SU-DHL-6 (cell line): Measurements from ENCODE around the gene EVL.

Experiments
- H2AFZ ChIP-seq: fragments of 200-600 bp; sonication (generic); 2 replicates; pipeline ENCODE4 v1.6.1; 2014; ENCODE audit warnings: low read depth, mild to moderate bottlenecking, moderate library complexity, mixed read lengths, antibody characterized with exemption, low read length; ENCODE audit not compliant: severe bottlenecking
- H3F3A ChIP-seq: fragments of 200-600 bp; shearing (Covaris generic); 2 replicates; pipeline ENCODE4 v1.6.0; 2016; ENCODE audit warnings: antibody characterized with exemption, mild to moderate bottlenecking; ENCODE audit not compliant: insufficient read depth
- H3K27ac ChIP-seq: fragments of 200-600 bp; sonication (generic); 2 replicates; pipeline ENCODE4 v1.5.1; 2016; ENCODE audit warnings: low read depth, mild to moderate bottlenecking, low read length, moderate library complexity, mixed read lengths
- H3K27me3 ChIP-seq: fragments of 200-600 bp; sonication (generic), shearing (Covaris generic); 2 replicates; pipeline ENCODE4 v1.6.0; 2014; ENCODE audit warnings: mild to moderate bottlenecking, low read length
- H3K36me3 ChIP-seq: fragments of 200-600 bp; sonication (generic); 2 replicates; pipeline ENCODE4 v1.6.1; 2014; ENCODE audit warnings: mild to moderate bottlenecking, low read length, mixed read lengths
- H3K4me2 ChIP-seq: fragments of 300-600, 200-600 bp; shearing (Covaris generic), sonication (generic); 2 replicates; pipeline ENCODE4 v1.6.0; 2014; ENCODE audit warnings: low read length, low read depth, mild to moderate bottlenecking; ENCODE audit not compliant: poor library complexity, severe bottlenecking
- H3K4me3 ChIP-seq: fragments of 200-600 bp; sonication (generic); 2 replicates; pipeline ENCODE4 v1.5.1; 2014; ENCODE audit warnings: antibody characterized with exemption, low read length, mild to moderate bottlenecking, mixed read lengths; ENCODE audit not compliant: insufficient read depth, poor library complexity, severe bottlenecking
- H3K79me2 ChIP-seq: fragments of 200-600 bp; sonication (generic); 2 replicates; pipeline ENCODE4 v1.6.1; 2014; ENCODE audit warnings: mild to moderate bottlenecking, low read length, moderate library complexity; ENCODE audit not compliant: insufficient read depth
- H3K9ac ChIP-seq: fragments of 200-600 bp; sonication (generic); 2 replicates; pipeline ENCODE4 v1.7.0; 2014; ENCODE audit warnings: mild to moderate bottlenecking, low read length
- H3K9me2 ChIP-seq: fragments of 200-600 bp; sonication (generic); replicated peaks from 2 replicates; pipeline ENCODE4 v1.6.1; 2014; ENCODE audit warnings: low read length; ENCODE audit not compliant: insufficient read depth
- H3K9me3 ChIP-seq: fragments of 200-600 bp; sonication (generic); 2 replicates; pipeline ENCODE4 v1.6.1; 2014; ENCODE audit warnings: low read length, mixed read lengths; ENCODE audit not compliant: insufficient read depth
- H4K20me1 ChIP-seq: fragments of 200-600 bp; sonication (generic); 2 replicates; pipeline ENCODE4 v1.6.1; 2014; ENCODE audit warnings: low read depth, mild to moderate bottlenecking, antibody characterized with exemption, low read length, moderate library complexity, mixed read lengths
- EZH2phosphoT487 ChIP-seq: fragments of 200-600 bp; sonication (generic), shearing (Covaris generic); conservative IDR thresholded peaks from 2 replicates; pipeline ENCODE4 v1.6.1; 2018; ENCODE audit warnings: mild to moderate bottlenecking, antibody characterized with exemption, low read length, moderate library complexity, mixed read lengths
- TF ChIP-seq, protein P1 (sequence below): fragments of 200-600 bp; sonication (generic); IDR thresholded peaks from one replicate; pipeline ENCODE4 v1.5.1; 2017; ENCODE audit warnings: antibody characterized with exemption, mild to moderate bottlenecking, low read length, moderate library complexity; ENCODE audit not compliant: insufficient read depth, poor library complexity, severe bottlenecking

The EVL gene

DNA sequence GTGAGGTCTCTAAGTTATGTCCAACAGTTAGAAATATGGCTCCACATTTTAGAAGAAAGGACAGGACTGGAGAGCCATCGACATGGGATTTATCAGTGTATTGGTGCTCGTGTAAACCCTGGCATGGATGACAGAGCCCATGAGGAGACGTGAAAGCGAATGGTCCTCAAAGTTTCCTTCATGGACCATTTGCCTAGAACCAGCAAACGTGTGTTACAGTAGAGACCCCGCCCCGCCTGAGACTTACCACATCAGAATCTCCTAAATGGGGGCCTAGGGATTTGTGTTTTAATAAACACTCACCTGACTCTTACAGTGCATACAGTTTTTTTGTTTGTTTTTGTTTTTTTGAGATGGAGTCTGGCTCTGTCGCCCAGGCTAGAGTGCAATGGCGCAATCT is 12.2 kb downstream of the EVL start:
- no peaks in the 10 kb centered on the region for H3K27me3 ChIP-seq
- H3K9ac ChIP-seq: no peak overlapping the region
- no peak overlapping the region for H2AFZ ChIP-seq
- H4K20me1 ChIP-seq: no peaks in the 10 kb centered on the region
- no peak overlapping the region for H3K27ac ChIP-seq
- no peak overlapping the region for H3K4me3 ChIP-seq
- no peaks in the 10 kb centered on the region; the same call in 1 of the 2 replicates for H3F3A ChIP-seq
- H3K4me2 ChIP-seq: no peak overlapping the region
- TF ChIP-seq, protein P1, sequence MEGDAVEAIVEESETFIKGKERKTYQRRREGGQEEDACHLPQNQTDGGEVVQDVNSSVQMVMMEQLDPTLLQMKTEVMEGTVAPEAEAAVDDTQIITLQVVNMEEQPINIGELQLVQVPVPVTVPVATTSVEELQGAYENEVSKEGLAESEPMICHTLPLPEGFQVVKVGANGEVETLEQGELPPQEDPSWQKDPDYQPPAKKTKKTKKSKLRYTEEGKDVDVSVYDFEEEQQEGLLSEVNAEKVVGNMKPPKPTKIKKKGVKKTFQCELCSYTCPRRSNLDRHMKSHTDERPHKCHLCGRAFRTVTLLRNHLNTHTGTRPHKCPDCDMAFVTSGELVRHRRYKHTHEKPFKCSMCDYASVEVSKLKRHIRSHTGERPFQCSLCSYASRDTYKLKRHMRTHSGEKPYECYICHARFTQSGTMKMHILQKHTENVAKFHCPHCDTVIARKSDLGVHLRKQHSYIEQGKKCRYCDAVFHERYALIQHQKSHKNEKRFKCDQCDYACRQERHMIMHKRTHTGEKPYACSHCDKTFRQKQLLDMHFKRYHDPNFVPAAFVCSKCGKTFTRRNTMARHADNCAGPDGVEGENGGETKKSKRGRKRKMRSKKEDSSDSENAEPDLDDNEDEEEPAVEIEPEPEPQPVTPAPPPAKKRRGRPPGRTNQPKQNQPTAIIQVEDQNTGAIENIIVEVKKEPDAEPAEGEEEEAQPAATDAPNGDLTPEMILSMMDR: no peak
- no peak for TF ChIP-seq EZH2phosphoT487
- peaks cover 3% of the 10 kb centered on the region; the same call in 1 of the 2 replicates for H3K36me3 ChIP-seq
- H3K79me2 ChIP-seq: peaks cover 85% of the 10 kb centered on the region
- H3K9me3 ChIP-seq: no peaks in the 10 kb centered on the region
- no peaks in the 10 kb centered on the region for H3K9me2 ChIP-seq

DNA sequence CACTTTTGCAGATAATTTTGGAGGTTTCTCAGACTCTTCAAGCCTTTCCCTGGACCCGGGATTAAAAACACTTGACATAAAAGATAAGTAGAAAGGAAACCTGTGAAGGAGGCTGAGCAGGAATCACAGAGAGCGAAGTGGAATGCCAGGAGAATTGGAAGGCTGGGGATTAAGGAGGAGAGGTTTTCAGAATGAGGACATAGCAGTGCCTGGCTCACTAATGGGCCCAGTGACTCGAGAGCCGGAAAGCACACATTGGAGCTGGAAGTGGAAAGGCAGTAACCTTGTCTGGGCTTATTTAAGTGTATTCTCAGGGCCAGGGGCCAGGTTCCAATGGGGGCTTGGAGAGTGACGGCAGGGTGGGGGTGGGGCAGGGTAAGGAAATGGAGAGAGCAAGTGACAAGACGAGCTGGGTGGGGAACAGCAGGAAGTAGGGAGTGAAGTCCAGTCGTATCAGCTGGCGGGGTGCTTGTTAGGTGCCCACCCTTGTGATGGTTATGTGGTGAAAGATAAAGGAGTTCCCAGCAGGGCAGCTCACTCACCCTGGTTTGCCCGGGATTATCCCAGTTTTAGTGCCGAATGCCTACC is 13.1 kb downstream of the EVL start:
- Histone ChIP-seq H3K79me2 (peaks cover 89% of the 10 kb centered on the region), H3K27me3 (no peaks in the 10 kb centered on the region)

DNA sequence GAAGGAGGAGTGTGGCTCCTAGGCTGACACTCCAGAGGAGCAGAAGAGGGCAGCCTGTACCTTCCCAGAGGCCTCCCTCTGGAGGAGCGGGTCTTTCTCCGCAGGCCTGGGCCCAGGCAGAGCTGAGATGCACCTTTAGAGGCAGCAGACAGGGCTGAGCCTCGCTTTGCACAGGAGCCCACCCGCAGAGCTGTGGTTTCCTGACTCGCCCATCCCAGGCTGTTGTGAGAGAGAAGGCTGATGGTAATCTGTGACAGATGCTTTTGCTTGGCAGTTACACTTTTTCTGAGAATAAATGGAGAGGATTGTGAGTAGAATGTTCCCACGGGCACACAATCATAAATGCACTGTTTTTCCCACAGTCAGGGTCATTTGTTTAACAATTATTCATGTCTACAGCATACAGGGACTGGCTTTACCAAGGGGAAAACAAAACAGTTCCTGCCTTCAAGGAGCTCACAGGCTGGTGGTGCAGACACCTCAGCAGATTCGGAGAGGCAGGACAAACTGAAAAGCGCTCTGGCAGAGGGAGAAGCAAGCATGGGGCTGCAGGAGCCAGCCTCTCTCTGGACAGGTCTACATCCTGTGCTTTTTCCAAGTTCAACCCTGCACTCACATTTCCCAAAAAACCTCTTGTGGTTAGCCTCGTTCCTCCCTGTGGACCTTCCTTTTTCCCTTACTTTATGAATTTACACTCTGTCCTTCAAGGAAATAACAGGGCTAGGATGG is 13.9 kb downstream of the EVL start:
- H4K20me1 ChIP-seq: no peaks in the 10 kb centered on the region

More for the DNA sequence above, 13.1 kb downstream of the EVL start:
- H3K9me2 ChIP-seq: no peaks in the 10 kb centered on the region
- H3K9me3 ChIP-seq: no peaks in the 10 kb centered on the region
- H3K4me2 ChIP-seq: no peak overlapping the region
- TF ChIP-seq EZH2phosphoT487: no peak
- TF ChIP-seq, protein P1: no peak
- no peak overlapping the region for H3K27ac ChIP-seq
- H3K36me3 ChIP-seq: peaks cover 3% of the 10 kb centered on the region; the same call in 1 of the 2 replicates
- H4K20me1 ChIP-seq: no peaks in the 10 kb centered on the region
- H3K9ac ChIP-seq: no peak overlapping the region
- H2AFZ ChIP-seq: no peak overlapping the region
- no peak overlapping the region for H3K4me3 ChIP-seq
- H3F3A ChIP-seq: no peaks in the 10 kb centered on the region

More for the DNA sequence above, 13.9 kb downstream of the EVL start:
- Histone ChIP-seq H3F3A (no peaks in the 10 kb centered on the region), H3K9ac (no peak overlapping the region), H3K9me2 (no peaks in the 10 kb centered on the region), H3K4me2 (no peak overlapping the region), H3K4me3 (no peak overlapping the region), H3K27ac (no peak overlapping the region), H3K36me3 (no peaks in the 10 kb centered on the region), H2AFZ (no peak overlapping the region), H3K9me3 (no peaks in the 10 kb centered on the region), H3K79me2 (peaks cover 84% of the 10 kb centered on the region), H3K27me3 (no peaks in the 10 kb centered on the region)
- TF ChIP-seq EZH2phosphoT487: no peak
- TF ChIP-seq, protein P1: no peak
